DMS53 (cell line): ENCODE measurements around the gene DNAJC1.
A peak's percentile ranks its signal among the peaks of the same experiment; 100 is the strongest.

Experiments
- DNase-seq: peaks from one replicate; lab custom pipeline; 2025; lab: John Stamatoyannopoulos, UW

DNAJC1 gene

GRCh38 chr10:21959998-21960397, 43.5 kb downstream of the DNAJC1 start:
- no peak for DNase-seq

DNA sequence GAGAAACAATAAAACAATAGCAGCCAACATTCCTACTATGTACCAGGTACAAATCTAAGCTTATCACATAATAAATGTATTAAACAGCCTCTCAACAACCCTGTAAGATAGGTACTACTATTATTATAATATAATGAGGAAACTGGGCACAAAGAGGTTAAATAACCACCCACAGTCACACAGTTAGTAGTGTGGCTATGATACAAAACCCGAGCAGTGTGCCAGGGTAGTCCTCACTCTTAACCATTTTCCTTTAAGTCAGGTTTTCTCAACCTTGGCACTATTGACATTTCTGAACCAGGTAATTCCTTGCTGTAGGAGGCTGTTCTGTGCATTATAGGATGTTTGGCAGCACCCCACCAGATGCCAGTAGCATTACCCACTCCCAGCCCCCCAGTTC, 48.8 kb downstream of the DNAJC1 start:
- peak; percentile 12 for DNase-seq

DNA sequence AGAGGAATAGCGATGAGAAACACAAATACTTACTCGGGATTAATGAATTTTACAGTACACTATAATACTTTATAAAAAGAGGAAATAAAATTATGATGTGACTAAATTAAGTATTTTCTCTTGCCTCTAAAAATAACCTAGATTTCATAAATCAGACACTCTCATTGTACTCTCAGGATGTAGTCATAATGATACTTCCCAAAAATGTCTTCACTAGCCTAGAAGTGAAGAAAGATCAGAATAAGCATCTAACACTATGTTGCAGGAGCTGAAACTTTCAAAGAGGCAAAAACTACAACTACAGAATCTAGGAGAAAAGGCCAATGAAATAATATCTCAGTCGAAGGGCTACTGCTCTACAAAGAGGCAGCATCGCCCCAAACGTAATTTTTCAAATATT, 49.4 kb downstream of the DNAJC1 start:
- no peak for DNase-seq

DNA sequence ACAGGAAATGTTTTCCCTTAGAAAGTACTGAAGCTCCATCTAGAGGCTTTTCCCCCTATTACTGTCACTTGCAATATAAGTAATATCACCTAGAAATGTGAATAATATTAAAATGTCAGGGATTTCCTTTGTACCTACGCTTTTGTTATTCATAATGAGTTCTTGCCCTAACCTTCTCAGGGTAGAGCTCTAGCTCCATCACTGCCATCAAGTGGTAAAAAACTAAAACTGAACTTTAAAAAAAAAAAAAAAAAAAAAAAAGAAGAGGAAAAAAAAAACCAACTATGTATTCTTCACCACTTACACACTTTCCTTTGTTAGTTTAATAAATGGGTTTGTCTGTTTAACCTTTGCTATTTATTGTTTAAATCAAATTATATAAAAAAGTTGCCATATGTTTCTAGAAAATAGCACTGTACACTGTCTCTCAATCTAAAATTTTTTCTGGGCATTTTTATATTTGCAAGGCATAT, 49.9 kb downstream of the DNAJC1 start:
- DNase-seq = peak; percentile 84

DNA sequence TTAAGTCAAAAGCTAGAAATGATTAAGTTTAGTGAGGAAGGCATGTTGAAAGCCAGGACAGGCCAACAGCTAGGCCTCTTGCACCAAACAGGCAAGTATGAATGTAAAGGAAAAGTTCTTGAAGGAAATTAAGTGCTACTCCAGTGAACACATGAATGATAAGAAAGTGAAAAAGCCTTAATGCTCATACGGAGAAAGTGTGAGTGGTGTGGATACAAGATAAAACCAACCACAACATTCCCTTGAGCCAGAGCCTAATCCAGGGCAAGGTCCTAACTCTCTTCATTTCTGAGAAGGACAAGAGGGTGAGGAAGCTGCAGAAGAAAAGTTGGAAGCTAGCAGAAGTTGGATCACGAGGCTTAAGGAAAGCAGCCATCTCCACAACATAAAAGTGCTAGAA, 53.0 kb downstream of the DNAJC1 start:
- no peak for DNase-seq

GRCh38 chr10:21946946-21947345, 56.6 kb downstream of the DNAJC1 start:
- no peak for DNase-seq

DNA sequence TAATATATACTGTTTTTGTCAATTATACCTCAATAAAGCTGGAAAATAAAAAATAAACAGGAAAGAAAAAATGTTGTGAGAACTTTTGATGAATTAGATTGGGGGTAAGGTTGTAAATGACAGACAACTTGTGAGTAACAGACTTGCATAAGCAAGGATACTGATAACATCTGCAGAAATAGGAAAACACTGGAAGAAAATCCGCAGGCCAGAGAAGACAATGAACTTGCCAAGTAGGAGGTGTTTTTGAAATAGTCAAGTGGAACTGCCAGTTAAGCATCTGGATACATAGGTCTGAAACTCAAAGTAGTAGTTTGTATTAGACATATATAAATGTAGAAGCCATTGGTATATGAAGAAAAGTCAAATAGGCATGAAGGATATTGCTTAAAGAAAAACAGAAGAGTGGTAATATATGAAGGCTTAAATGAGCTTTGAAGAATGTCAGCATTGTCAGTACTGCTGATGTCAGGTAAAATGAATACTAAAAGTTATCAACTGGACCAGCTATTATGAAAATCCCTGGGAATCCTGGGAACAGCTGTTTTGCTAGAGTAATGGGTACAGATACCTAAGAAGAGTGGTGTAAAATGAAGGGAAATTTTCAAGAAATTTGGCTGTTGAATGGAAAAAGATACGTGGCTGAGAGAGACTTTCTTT, 58.7 kb downstream of the DNAJC1 start:
- no peak for DNase-seq

DNA sequence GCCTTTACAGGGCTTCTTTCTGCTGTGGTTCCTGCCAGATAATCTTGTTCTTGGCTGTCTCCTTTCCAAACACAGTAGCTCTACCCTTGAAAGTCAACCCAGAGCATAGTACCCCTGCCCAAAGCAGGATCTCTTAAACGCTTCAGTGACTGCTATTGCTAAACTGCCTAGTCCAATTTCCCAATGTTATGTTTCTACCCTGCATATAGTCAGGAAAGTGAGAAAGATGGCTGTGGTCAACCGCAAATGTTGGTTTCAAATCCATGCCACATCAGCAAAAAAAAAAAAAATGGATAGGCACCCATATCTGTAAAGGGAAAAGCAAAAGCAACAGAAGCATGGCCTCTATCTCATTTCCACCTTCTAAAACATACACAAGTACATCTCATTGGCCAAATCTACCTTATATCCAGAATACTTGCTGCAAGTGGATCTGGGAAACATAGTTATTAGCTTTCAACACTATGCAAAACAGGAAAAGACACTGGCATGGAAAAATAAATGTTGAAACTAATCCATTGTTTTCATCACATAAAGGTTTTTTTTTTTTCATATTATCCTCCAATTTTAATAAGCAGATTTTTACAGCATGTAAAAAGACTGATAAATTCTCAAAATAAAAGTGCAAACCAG, 59.8 kb downstream of the DNAJC1 start:
- no peak for DNase-seq

DNA sequence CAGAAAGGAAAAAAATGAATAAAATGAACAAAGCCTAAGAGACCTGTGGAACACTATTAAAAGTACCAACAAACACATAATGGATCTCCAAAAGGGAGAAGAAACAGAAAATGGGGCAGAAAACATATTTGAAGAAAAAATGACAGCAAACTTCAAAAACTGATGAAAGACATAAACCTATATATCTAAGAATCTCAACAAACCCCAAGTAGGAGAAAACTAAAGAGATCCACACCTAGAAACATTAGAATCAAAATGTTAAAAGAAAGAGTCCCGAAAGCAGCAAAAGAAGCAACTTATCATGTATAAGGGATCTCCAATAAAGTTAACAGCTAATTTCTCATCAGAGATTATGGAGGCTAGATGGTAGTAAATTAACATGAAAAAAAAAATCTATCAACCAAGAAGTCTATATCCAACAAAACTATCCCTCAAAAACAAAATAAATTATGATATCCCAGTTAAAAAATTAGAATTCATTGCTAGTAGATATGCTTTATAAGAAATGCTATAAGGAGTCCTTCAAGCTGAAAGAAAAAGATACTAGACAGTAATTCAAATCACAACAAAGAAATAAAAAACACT, 68.0 kb downstream of the DNAJC1 start:
- DNase-seq = no peak

DNA sequence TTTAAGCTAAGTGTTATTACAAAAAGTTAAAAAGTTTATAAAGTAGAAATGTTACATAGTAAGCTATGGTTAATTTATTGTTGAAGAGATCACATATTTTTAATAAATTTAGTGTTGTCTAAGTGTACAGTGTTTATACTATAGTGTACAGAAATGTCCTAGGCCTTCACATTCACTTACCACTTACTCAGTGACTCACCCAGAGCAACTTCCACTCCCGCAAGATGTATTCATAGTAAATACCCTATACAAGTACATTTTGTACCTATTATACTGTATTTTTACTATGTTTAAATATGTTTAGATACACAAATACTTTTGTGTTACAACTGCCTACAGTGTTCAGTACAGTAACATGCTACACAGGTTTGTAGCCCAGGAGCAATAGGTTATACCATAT, 69.2 kb downstream of the DNAJC1 start:
- peak; percentile 11 for DNase-seq

DNA sequence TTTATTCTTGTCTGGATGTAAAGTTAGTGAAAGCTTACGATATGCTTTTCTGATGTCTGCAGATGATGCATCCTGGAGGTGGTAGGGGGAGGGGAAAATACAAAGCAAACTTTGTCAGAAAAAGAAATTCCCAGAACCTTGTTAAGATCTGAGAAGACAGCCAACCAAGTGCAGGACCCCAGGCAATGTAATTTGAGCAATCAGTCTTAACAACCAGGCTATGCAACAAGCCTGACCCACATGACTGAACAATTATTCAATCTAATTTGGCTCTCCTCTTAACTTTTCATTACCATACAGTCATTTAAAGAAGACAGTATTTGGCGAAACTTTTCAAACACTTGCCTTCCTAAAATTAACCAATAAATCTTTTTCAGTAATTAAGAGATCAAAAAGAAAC, 74.5 kb downstream of the DNAJC1 start:
- DNase-seq = no peak

DNA sequence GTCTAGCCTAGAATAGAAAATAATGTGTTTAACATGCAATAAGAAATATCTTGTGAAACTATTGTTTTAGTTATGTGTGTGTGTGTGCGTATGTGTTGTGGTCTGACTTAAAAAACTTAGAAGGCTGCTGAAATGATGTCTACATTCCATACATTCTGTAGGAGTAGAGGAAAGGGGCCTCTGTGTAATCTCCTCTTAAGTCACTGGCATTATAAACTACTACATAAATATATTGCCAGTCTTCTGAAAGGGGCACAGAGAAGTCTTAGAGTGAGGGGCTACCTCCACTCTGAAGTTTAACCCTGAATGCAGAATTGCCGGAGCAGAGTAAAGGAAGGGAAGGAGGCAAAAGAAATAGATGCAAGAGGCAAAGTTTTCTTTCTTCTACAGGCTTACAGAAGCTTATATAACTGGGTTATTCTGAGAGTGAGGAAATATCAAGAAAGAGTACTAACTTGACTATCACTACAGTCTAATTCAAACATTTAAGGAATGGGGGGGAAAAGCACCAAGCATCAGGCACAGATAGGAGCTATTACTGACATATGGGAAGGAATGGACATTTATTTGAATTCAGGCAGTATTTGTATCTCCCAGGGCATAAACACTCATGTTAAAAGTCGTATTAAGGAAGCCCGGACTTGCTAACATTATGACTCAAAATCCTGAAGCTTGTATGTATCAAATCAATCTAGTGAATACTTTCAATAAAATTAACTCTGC, 75.7 kb downstream of the DNAJC1 start:
- DNase-seq = no peak

- DNase-seq = peak; percentile 21
Observed at GRCh38 chr10:21926949-21927348, 76.6 kb downstream of the DNAJC1 start.

GRCh38 chr10:21926358-21926925, 77.1 kb downstream of the DNAJC1 start:
- no peak for DNase-seq

- no peak for DNase-seq
Observed at GRCh38 chr10:21925851-21926250, 77.7 kb downstream of the DNAJC1 start.

- DNase-seq = no peak
Observed at GRCh38 chr10:21924511-21924910, 79.0 kb downstream of the DNAJC1 start.

DNA sequence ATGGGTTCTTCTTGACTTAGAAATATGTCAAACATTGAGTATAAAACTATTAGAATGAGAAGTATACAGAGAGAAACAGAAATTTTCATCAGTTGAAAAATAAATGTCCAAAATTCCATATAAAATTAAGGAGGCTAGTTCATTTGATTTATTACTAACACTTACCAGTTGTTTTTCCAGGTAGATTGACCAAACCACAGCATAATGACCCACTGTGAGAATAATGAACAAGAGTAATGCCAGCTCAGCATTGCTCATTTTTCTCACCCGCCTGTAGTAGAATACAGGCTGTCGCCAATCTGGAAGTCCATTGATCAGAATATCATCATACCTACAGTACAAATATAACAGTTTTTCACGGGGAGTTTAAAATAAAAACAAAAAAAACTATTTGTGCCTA, 82.9 kb downstream of the DNAJC1 start:
- no peak for DNase-seq

DNA sequence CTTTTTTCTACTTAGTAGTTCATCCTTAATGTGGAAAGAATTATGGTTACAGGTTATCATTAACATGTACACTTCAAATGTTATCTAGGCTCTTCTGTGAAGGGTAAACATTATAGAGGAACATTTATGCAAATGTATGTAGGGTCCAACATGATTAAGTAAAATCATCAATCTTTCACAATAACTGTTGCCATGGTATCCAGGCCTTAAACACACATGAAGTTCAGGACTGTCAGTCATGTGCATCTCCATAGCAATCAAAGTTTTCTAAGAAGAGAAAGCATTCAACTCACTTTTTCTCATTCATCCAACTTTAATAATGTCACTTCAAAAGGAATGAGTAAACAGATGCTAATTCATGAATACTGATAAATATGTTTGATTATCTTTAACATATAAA, 83.6 kb downstream of the DNAJC1 start:
- no peak for DNase-seq

- no peak for DNase-seq
Observed at GRCh38 chr10:21919117-21919516, 84.4 kb downstream of the DNAJC1 start.

DNA sequence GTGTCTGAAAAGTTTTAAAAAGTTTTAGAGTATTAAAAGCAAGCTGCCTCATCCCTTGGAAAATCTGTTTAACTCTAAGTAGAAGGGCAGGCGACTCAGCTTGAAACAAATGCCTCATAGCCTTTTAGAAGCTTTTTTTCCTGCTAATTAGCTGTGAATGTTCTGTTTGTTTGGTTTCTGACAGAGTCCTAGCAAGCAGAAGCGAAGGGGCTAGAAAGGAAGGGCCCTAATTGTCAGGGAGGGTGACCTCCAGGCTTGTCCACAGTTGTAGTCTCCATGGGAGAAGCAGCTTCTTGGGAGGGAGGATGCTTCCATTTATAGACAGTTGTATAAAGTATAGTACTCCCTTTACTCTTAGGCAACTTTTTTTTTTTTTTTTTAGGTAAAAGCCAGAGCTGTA, 90.9 kb downstream of the DNAJC1 start:
- DNase-seq = no peak

- no peak for DNase-seq
Observed at GRCh38 chr10:21910798-21911197, 92.7 kb downstream of the DNAJC1 start.

DNA sequence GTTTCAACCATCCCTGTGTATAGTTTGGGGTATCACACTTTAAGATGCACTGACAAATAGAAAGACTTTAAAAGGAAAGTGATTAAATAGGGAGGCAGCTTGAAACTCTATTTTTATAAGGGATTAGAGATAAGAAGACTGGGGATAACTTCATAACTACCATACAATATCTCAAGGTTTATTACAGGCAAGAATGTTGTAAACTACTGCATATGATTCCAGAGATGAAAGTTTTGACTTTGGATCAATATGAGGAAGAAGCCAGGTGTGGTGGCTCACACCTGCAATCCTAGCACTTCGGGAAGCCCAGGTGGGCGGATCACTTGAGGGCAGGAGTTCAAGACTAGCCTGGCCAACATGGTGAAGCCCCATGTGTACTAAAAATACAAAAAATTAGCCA, 96.1 kb downstream of the DNAJC1 start:
- no peak for DNase-seq

DNA sequence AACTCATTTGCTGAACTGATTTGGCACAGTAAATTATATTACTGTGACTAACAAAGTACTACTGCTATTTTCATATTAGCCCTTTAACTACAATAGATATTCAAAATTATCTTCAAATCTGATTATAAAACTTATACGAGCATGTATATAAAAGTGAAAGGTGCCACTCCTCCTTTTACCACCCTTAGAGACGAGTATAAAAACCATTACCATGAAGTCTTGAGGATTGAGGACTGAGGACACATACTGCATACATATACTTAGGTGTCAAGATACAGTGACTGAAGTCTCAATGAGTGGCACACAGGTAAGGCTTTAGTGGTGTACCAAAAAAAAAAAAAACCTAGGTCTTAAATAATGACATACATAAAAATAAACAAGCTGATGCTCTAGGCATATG, 98.6 kb downstream of the DNAJC1 start:
- no peak for DNase-seq
